Measurements from ENCODE around the gene ZNF611.

GRCh38 chr19:52778811-52779210 is 44.0 kb upstream of the ZNF611 start:
- TF ChIP-seq CTCF (IDR thresholded peaks at IDR 0.05; ENCODE audit: low read length) (no peak), EZH2 (optimal IDR thresholded peaks at IDR 0.05; ENCODE audit: low read depth, low read length) (no peak)
